Endothelial cell of umbilical vein (primary cell): Measurements from ENCODE around the gene SDCCAG8.
"Not testable (repeated sequence)": the region's sequence is repeated elsewhere in the genome, so short reads cannot be mapped to it uniquely, and the experiment has no call there.

Experiments
- GATA2 ChIP-seq: IDR thresholded peaks from 2 replicates; pipeline ENCODE4 v1.7.0; 2011; ENCODE audit warnings: low read depth, mild to moderate bottlenecking, moderate library complexity, mixed read lengths, low read length; ENCODE audit not compliant: insufficient read length, insufficient read depth
- MYC ChIP-seq: IDR thresholded peaks from one replicate; pipeline ENCODE4 v1.6.1; 2011; ENCODE audit warnings: mild to moderate bottlenecking, low read depth, low read length
- POLR2A ChIP-seq: IDR thresholded peaks from 2 replicates; pipeline ENCODE4 v1.6.1; 2012; ENCODE audit warnings: low read depth, mild to moderate bottlenecking, control low read depth, low read length
- POLR2AphosphoS5 ChIP-seq: IDR thresholded peaks from 2 replicates; pipeline ENCODE4 v1.6.1; 2012; ENCODE audit warnings: low read depth, mild to moderate bottlenecking, control low read depth, low read length, moderate library complexity; ENCODE audit not compliant: insufficient read depth
- TF ChIP-seq, protein P1 (sequence below), 2 donors: IDR thresholded peaks; 1 replicate in 1 of 2; 2 replicates in 1 of 2; pipeline ENCODE4 v1.5.1; 2011; ENCODE audit warnings: low read length in 2 of 2, mild to moderate bottlenecking in 2 of 2, moderate library complexity in 2 of 2, control low read depth in 1 of 2, inconsistent platforms in 1 of 2, low read depth in 1 of 2; ENCODE audit not compliant: insufficient read depth in 1 of 2; ENCODE audit errors: extremely low read depth in 1 of 2
- TF ChIP-seq, protein P2 (sequence below): IDR thresholded peaks from 2 replicates; pipeline ENCODE4 v1.6.1; 2011; ENCODE audit not compliant: insufficient read depth, insufficient read length

DNA sequence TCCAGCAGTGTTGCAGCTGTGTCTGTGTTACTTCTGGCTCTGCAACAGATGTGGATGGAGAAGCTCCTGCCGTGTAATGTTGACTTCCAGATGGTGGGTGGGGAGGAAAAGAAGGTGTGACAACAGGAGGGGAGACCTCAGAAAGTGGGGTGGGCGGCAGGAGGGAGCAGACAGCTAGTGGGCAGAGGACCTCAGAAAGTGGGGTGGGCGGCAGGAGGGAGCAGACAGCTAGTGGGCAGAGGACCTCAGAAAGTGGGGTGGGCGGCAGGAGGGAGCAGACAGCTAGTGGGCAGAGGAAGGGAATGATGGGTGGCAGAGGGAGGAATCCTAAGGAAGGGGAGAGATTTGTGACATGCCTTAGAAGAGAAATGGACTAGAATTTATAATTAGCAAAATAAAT lies 83.0 kb downstream of the SDCCAG8 start:
- not testable (repeated sequence) for TF ChIP-seq POLR2A, GATA2, POLR2AphosphoS5, MYC
- TF ChIP-seq, protein P1, sequence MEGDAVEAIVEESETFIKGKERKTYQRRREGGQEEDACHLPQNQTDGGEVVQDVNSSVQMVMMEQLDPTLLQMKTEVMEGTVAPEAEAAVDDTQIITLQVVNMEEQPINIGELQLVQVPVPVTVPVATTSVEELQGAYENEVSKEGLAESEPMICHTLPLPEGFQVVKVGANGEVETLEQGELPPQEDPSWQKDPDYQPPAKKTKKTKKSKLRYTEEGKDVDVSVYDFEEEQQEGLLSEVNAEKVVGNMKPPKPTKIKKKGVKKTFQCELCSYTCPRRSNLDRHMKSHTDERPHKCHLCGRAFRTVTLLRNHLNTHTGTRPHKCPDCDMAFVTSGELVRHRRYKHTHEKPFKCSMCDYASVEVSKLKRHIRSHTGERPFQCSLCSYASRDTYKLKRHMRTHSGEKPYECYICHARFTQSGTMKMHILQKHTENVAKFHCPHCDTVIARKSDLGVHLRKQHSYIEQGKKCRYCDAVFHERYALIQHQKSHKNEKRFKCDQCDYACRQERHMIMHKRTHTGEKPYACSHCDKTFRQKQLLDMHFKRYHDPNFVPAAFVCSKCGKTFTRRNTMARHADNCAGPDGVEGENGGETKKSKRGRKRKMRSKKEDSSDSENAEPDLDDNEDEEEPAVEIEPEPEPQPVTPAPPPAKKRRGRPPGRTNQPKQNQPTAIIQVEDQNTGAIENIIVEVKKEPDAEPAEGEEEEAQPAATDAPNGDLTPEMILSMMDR (IDR thresholded peaks at IDR 0.05; ENCODE audit: extremely low read depth in 1 of 2, insufficient read depth in 1 of 2, low read depth in 1 of 2, low read length in 2 of 2) = not testable (repeated sequence)
- TF ChIP-seq, protein P2, sequence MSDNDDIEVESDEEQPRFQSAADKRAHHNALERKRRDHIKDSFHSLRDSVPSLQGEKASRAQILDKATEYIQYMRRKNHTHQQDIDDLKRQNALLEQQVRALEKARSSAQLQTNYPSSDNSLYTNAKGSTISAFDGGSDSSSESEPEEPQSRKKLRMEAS = not testable (repeated sequence)
